Motor neuron (in vitro differentiated cells): ENCODE results near the gene TNNI3K. TPM values are rescaled to one million over a fixed set of nuclear protein-coding genes. Genes with fewer than 3 reads are reported as not detected.

ENCODE experiments used
- ATAC-seq, 8 experiments: fragments of 200-7000 bp; cut with Tn5 transposase; replicated peaks in 6 of 8; 2 replicates each; pipeline ENCODE4 v1.8.0; 2021; ENCODE audit warnings: mild to moderate bottlenecking in 8 of 8, moderate library complexity in 8 of 8
- H3K27ac ChIP-seq, 2 donors: fragments of 250-450 bp; sonication (Bioruptor Pico); 2 replicates each; pipeline ENCODE4 v1.9.0; 2021; ENCODE audit warnings: antibody characterized with exemption in 2 of 2, mild to moderate bottlenecking in 2 of 2, moderate library complexity in 1 of 2
- H3K4me1 ChIP-seq, 2 donors: fragments of 250-450 bp; sonication (Bioruptor Pico); replicated peaks in 1 of 2; 2 replicates each; pipeline ENCODE4 v1.6.1; 2021; ENCODE audit warnings: antibody characterized with exemption in 2 of 2, mild to moderate bottlenecking in 2 of 2, moderate library complexity in 1 of 2
- H3K4me3 ChIP-seq, 5 donors: fragments of 250-450 bp; sonication (Bioruptor Pico); 2 replicates each; pipeline ENCODE4 v1.9.0; 2021; ENCODE audit warnings: antibody characterized with exemption in 5 of 5, mild to moderate bottlenecking in 5 of 5, moderate library complexity in 4 of 5
- WGBS, 10 experiments: fragments of 450-650 bp; shearing (Covaris generic); methylation state at CpG; one replicate each; pipeline ENCODE4 v1.0.0; 2022; 5-methylcytosine and 5-hydroxymethylcytosine counted together
- in situ Hi-C, 9 experiments: fragments of 400-800 bp; cut with MboI; loops; one replicate each; pipeline ENCODE4 v1.15.0; 2021; ENCODE audit warnings: low sequenced_read_pairs in 9 of 9, low pct_unique_long_range_greater_than_20kb in 2 of 9; ENCODE audit not compliant: unreplicated experiment in 9 of 9
- total RNA-seq, 8 experiments: library from RNA; unstranded; fragments of 300-600 nt; gene quantifications; 2 replicates each; pipeline versions ENCODE4 v1.2.3 to v1.2.4, GENCODE V29; 2022

The TNNI3K gene
- total RNA-seq, 8 experiments from 2014 or later: 0.08 to 5.3 (median 1.6) TPM; not detected in 2

- WGBS, 10 experiments: 4 to 100% (median 92%) methylated on average over 1 to 3 of the region's 3 CpGs
- no peak for ATAC-seq
- no peak overlapping the region for H3K27ac ChIP-seq
These were observed 235.1 kb downstream of the TNNI3K start for GRCh38 chr1:74470251-74470650.

GRCh38 chr1:74470936-74471335 is 235.7 kb downstream of the TNNI3K start:
- no peak for ATAC-seq
- 0 to 97% (median 65%) methylated on average over 1 to 3 of the region's 3 CpGs; no CpG with 5 or more reads in 1 of the 10 experiments for WGBS, 10 experiments
- in situ Hi-C loops: no loop called here
- Histone ChIP-seq H3K4me3 (no peak overlapping the region), H3K27ac (no peak overlapping the region), H3K4me1 (peaks cover 12 to 31% of the 10 kb centered on the region in 2 donors)

More at GRCh38 chr1:74470251-74470650, 235.1 kb downstream of the TNNI3K start:
- Histone ChIP-seq H3K4me1 (peaks cover 9 to 24% of the 10 kb centered on the region in 2 donors), H3K4me3 (no peak overlapping the region)
- in situ Hi-C loops: no loop called here

- H3K27ac ChIP-seq: no peak overlapping the region
- WGBS, 10 experiments: 21 to 90% (median 81%) methylated on average over 1 to 3 of the region's 3 CpGs
These were observed 236.3 kb downstream of the TNNI3K start for GRCh38 chr1:74471470-74471869.

GRCh38 chr1:74474585-74474984 is 239.4 kb downstream of the TNNI3K start:
- peaks cover 12 to 30% of the 10 kb centered on the region in 2 donors for H3K4me1 ChIP-seq
- no peak overlapping the region for H3K4me3 ChIP-seq
- H3K27ac ChIP-seq: no peak overlapping the region
- WGBS, 10 experiments: 20 to 71% (median 43%) methylated on average over 1 to 6 of the region's 6 CpGs; no CpG with 5 or more reads in 1 of the 10 experiments
- ATAC-seq: peak in 5 of 8 experiments; percentile 94 to 96 (median 96)
- in situ Hi-C loops: no loop called here

More at GRCh38 chr1:74471470-74471869, 236.3 kb downstream of the TNNI3K start:
- in situ Hi-C loops: no loop called here
- Histone ChIP-seq H3K4me3 (no peak overlapping the region), H3K4me1 (peaks cover 12 to 32% of the 10 kb centered on the region in 2 donors)
- no peak for ATAC-seq

GRCh38 chr1:74478979-74479378 is 243.8 kb downstream of the TNNI3K start:
- Histone ChIP-seq H3K4me3 (no peak overlapping the region), H3K4me1 (peaks cover 12 to 40% of the 10 kb centered on the region in 2 donors), H3K27ac (no peak overlapping the region)
- no peak for ATAC-seq
- in situ Hi-C loops: no loop called here
- 0 to 88% (median 24%) methylated on average over 1 to 2 of the region's 2 CpGs; no CpG with 5 or more reads in 1 of the 10 experiments for WGBS, 10 experiments

- Histone ChIP-seq H3K4me1 (peaks cover 5 to 29% of the 10 kb centered on the region in 2 donors), H3K4me3 (no peak overlapping the region), H3K27ac (no peak overlapping the region)
- in situ Hi-C loops: no loop called here
- ATAC-seq: no peak
- 60 to 100% (median 94%) methylated on average over 1 to 4 of the region's 6 CpGs; no CpG with 5 or more reads in 3 of the 10 experiments for WGBS, 10 experiments
These were observed 244.9 kb downstream of the TNNI3K start for GRCh38 chr1:74480068-74480467.

- Histone ChIP-seq H3K27ac (no peak overlapping the region), H3K4me1 (peaks cover 0 to 20% of the 10 kb centered on the region in 2 donors), H3K4me3 (no peak overlapping the region)
- in situ Hi-C loops: no loop called here
- WGBS, 10 experiments: 25 to 100% (median 74%) methylated on average over 1 to 3 of the region's 3 CpGs
- ATAC-seq: no peak
These were observed 246.4 kb downstream of the TNNI3K start for GRCh38 chr1:74481607-74482006.

GRCh38 chr1:74485622-74486021 is 250.4 kb downstream of the TNNI3K start:
- Histone ChIP-seq H3K4me3 (no peak overlapping the region), H3K4me1 (peaks cover 0 to 17% of the 10 kb centered on the region in 2 donors), H3K27ac (no peak overlapping the region)
- WGBS, 10 experiments: 0 to 97% (median 90%) methylated on average over 1 to 3 of the region's 3 CpGs; no CpG with 5 or more reads in 3 of the 10 experiments
- ATAC-seq: no peak
- in situ Hi-C loops: no loop called here

- WGBS, 10 experiments: 0 to 100% (median 87%) methylated on average over 1 of the region's 1 CpG; no CpG with 5 or more reads in 1 of the 10 experiments
- H3K27ac ChIP-seq: no peak overlapping the region
- in situ Hi-C loops: no loop called here
- H3K4me1 ChIP-seq: peaks cover 0 to 17% of the 10 kb centered on the region in 2 donors
- no peak overlapping the region for H3K4me3 ChIP-seq
- ATAC-seq: no peak
These were observed 250.8 kb downstream of the TNNI3K start for GRCh38 chr1:74486036-74486435.

GRCh38 chr1:74496669-74497068 is 261.5 kb downstream of the TNNI3K start:
- no peak overlapping the region for H3K27ac ChIP-seq
- no peak overlapping the region for H3K4me3 ChIP-seq
- ATAC-seq: no peak
- in situ Hi-C loops: no loop called here
- H3K4me1 ChIP-seq: no peaks in the 10 kb centered on the region

- no peak for ATAC-seq
- in situ Hi-C loops: no loop called here
- Histone ChIP-seq H3K4me1 (peaks cover under 1 to 5% of the 10 kb centered on the region in 2 donors), H3K4me3 (no peak overlapping the region), H3K27ac (no peak overlapping the region)
- WGBS, 10 experiments: 14 to 100% (median 70%) methylated on average over 1 to 3 of the region's 3 CpGs; no CpG with 5 or more reads in 1 of the 10 experiments
These were observed 263.7 kb downstream of the TNNI3K start for GRCh38 chr1:74498901-74499300.

GRCh38 chr1:74502432-74502831 is 267.2 kb downstream of the TNNI3K start:
- ATAC-seq: peak in 3 of 8 experiments; percentile 45 to 69 (median 54)
- 4 to 83% (median 52%) methylated on average over 1 to 4 of the region's 4 CpGs for WGBS, 10 experiments

GRCh38 chr1:74502858-74503257 is 267.7 kb downstream of the TNNI3K start:
- no peak overlapping the region for H3K4me3 ChIP-seq
- in situ Hi-C loops: loop anchor here in 2 of 9 experiments (25.0 kb wide), 1 partner anchor 184 kb away; no protein-coding TSS in a partner anchor
- peaks cover 26 to 34% of the 10 kb centered on the region in 2 donors for H3K4me1 ChIP-seq
- H3K27ac ChIP-seq: no peak overlapping the region
- ATAC-seq: no peak
- WGBS, 10 experiments: 0 to 96% (median 83%) methylated on average over 1 to 2 of the region's 2 CpGs; no CpG with 5 or more reads in 2 of the 10 experiments

More at GRCh38 chr1:74502432-74502831, 267.2 kb downstream of the TNNI3K start:
- no peak overlapping the region for H3K4me3 ChIP-seq
- no peak overlapping the region for H3K27ac ChIP-seq
- in situ Hi-C loops: loop anchor here in 2 of 9 experiments (25.0 kb wide), 1 partner anchor 185 kb away; no protein-coding TSS in a partner anchor
- peaks cover 26 to 34% of the 10 kb centered on the region in 2 donors for H3K4me1 ChIP-seq
